GM18951 (cell line): ENCODE results near the gene MAGI1.
"Not testable (repeated sequence)": the region's sequence is repeated elsewhere in the genome, so short reads cannot be mapped to it uniquely, and the experiment has no call there.

ENCODE experiments used
- POLR2A ChIP-seq: IDR thresholded peaks from 4 replicates; pipeline ENCODE4 v1.6.1; 2011; ENCODE audit warnings: mild to moderate bottlenecking; ENCODE audit not compliant: insufficient read length, insufficient read depth; ENCODE audit errors: extremely low read depth
- in situ Hi-C: fragments of 300-500 bp; cut with MboI; formaldehyde crosslinking; loops from one replicate; pipeline ENCODE4 v1.12.0; 2022; ENCODE audit warnings: low sequenced_read_pairs, mixed read lengths, inconsistent platforms; ENCODE audit not compliant: unreplicated experiment

The MAGI1 gene

GRCh38 chr3:65572175-65572777 is 466.4 kb downstream of the MAGI1 start:
- in situ Hi-C loops = no loop called here
- no peak for TF ChIP-seq POLR2A

- in situ Hi-C loops = no loop called here
- TF ChIP-seq POLR2A = no peak
Observed at GRCh38 chr3:65569845-65570405, 468.8 kb downstream of the MAGI1 start.

- in situ Hi-C loops = no loop called here
- no peak for TF ChIP-seq POLR2A
Observed at GRCh38 chr3:65569129-65569528, 469.6 kb downstream of the MAGI1 start.

GRCh38 chr3:65568497-65568896 is 470.2 kb downstream of the MAGI1 start:
- in situ Hi-C loops = no loop called here
- TF ChIP-seq POLR2A = no peak

GRCh38 chr3:65565744-65566143 is 473.0 kb downstream of the MAGI1 start:
- in situ Hi-C loops = not testable (repeated sequence)

GRCh38 chr3:65564483-65564882 is 474.2 kb downstream of the MAGI1 start:
- no peak for TF ChIP-seq POLR2A
- in situ Hi-C loops = no loop called here

- no peak for TF ChIP-seq POLR2A
- in situ Hi-C loops = no loop called here
Observed at GRCh38 chr3:65563861-65564260, 474.9 kb downstream of the MAGI1 start.

GRCh38 chr3:65562447-65562846 is 476.3 kb downstream of the MAGI1 start:
- TF ChIP-seq POLR2A = no peak
- in situ Hi-C loops = no loop called here

- in situ Hi-C loops = no loop called here
- TF ChIP-seq POLR2A = no peak
Observed at GRCh38 chr3:65561617-65562016, 477.1 kb downstream of the MAGI1 start.

- in situ Hi-C loops = no loop called here
- no peak for TF ChIP-seq POLR2A
Observed at GRCh38 chr3:65560901-65561300, 477.8 kb downstream of the MAGI1 start.

- in situ Hi-C loops = no loop called here
- TF ChIP-seq POLR2A = no peak
Observed at GRCh38 chr3:65560133-65560532, 478.6 kb downstream of the MAGI1 start.

- in situ Hi-C loops = no loop called here
- no peak for TF ChIP-seq POLR2A
Observed at GRCh38 chr3:65559643-65560042, 479.1 kb downstream of the MAGI1 start.

GRCh38 chr3:65558826-65559225 is 479.9 kb downstream of the MAGI1 start:
- in situ Hi-C loops = no loop called here
- no peak for TF ChIP-seq POLR2A

GRCh38 chr3:65557899-65558564 is 480.7 kb downstream of the MAGI1 start:
- in situ Hi-C loops = no loop called here
- TF ChIP-seq POLR2A = no peak
